SK-N-SH (cell line): ENCODE data around the gene TRAPPC12.

Source experiments
- EZH2phosphoT487 ChIP-seq: fragments of 200-600 bp; sonication (generic); IDR thresholded peaks from 2 replicates; pipeline ENCODE4 v1.6.1; 2017; ENCODE audit warnings: low read depth, mixed run types, mild to moderate bottlenecking, antibody characterized with exemption, moderate library complexity, borderline replicate concordance
- JUND ChIP-seq: IDR thresholded peaks from 2 replicates; pipeline ENCODE4 v1.4.0; 2012
- POLR2AphosphoS5 ChIP-seq: IDR thresholded peaks from 2 replicates; pipeline ENCODE4 v1.6.1; 2012; ENCODE audit warnings: low read depth, low read length
- SIN3A ChIP-seq: IDR thresholded peaks from 2 replicates; pipeline ENCODE4 v1.6.1; 2012; ENCODE audit warnings: low read depth, mild to moderate bottlenecking, low read length, moderate library complexity, borderline replicate concordance
- TAF1 ChIP-seq: IDR thresholded peaks from 2 replicates; pipeline ENCODE4 v1.6.1; 2012; ENCODE audit warnings: low read depth, mild to moderate bottlenecking, low read length, moderate library complexity, borderline replicate concordance
- YY1 ChIP-seq: IDR thresholded peaks from 2 replicates; pipeline ENCODE4 v1.4.0; 2012; ENCODE audit warnings: low read depth, mild to moderate bottlenecking
- TF ChIP-seq, protein P1 (sequence below): fragments of 200-600 bp; sonication (generic); IDR thresholded peaks from 2 replicates; pipeline ENCODE4 v1.6.1; 2017; ENCODE audit warnings: antibody characterized with exemption, mild to moderate bottlenecking, moderate library complexity
- TF ChIP-seq, protein P2 (sequence below): IDR thresholded peaks from 2 replicates; pipeline ENCODE4 v1.6.1; 2012; ENCODE audit warnings: mild to moderate bottlenecking, low read depth, low read length, moderate library complexity

DNA sequence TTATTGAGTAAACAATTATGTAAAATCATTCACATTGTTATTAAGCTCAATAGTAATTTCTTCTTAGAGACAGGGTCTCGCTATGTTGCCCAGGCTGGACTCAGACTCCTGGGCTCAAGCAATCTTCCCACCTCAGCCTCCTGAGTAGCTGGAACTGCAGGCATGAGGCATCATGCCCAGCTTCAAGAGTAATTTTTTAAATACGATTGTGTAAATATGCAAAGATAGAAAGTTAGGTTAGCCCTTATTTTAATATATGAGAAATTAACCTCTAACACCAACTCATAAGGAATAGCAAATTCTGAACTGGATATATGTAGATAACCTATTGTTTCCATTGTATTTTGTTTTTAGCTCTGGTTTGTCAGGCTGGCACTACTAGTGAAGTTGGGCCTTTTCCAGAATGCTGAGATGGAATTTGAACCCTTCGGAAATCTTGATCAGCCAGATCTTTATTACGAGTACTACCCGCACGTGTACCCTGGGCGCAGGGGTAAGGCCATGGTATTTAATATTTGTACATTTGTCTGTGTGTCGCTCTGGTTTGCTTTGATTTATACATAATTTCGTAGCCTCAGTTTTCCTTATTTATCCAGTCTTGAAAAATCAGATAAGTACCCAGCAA lies 44.8 kb downstream of the TRAPPC12 start:
- TF ChIP-seq, protein P1, sequence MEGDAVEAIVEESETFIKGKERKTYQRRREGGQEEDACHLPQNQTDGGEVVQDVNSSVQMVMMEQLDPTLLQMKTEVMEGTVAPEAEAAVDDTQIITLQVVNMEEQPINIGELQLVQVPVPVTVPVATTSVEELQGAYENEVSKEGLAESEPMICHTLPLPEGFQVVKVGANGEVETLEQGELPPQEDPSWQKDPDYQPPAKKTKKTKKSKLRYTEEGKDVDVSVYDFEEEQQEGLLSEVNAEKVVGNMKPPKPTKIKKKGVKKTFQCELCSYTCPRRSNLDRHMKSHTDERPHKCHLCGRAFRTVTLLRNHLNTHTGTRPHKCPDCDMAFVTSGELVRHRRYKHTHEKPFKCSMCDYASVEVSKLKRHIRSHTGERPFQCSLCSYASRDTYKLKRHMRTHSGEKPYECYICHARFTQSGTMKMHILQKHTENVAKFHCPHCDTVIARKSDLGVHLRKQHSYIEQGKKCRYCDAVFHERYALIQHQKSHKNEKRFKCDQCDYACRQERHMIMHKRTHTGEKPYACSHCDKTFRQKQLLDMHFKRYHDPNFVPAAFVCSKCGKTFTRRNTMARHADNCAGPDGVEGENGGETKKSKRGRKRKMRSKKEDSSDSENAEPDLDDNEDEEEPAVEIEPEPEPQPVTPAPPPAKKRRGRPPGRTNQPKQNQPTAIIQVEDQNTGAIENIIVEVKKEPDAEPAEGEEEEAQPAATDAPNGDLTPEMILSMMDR: no peak
- TF ChIP-seq, protein P2, sequence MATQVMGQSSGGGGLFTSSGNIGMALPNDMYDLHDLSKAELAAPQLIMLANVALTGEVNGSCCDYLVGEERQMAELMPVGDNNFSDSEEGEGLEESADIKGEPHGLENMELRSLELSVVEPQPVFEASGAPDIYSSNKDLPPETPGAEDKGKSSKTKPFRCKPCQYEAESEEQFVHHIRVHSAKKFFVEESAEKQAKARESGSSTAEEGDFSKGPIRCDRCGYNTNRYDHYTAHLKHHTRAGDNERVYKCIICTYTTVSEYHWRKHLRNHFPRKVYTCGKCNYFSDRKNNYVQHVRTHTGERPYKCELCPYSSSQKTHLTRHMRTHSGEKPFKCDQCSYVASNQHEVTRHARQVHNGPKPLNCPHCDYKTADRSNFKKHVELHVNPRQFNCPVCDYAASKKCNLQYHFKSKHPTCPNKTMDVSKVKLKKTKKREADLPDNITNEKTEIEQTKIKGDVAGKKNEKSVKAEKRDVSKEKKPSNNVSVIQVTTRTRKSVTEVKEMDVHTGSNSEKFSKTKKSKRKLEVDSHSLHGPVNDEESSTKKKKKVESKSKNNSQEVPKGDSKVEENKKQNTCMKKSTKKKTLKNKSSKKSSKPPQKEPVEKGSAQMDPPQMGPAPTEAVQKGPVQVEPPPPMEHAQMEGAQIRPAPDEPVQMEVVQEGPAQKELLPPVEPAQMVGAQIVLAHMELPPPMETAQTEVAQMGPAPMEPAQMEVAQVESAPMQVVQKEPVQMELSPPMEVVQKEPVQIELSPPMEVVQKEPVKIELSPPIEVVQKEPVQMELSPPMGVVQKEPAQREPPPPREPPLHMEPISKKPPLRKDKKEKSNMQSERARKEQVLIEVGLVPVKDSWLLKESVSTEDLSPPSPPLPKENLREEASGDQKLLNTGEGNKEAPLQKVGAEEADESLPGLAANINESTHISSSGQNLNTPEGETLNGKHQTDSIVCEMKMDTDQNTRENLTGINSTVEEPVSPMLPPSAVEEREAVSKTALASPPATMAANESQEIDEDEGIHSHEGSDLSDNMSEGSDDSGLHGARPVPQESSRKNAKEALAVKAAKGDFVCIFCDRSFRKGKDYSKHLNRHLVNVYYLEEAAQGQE: no peak
- TF ChIP-seq JUND: no peak
- TF ChIP-seq EZH2phosphoT487: no peak
- no peak for TF ChIP-seq YY1
- no peak for TF ChIP-seq SIN3A
- TF ChIP-seq POLR2AphosphoS5: no peak
- TF ChIP-seq TAF1: no peak
